NOMO-1 treated with DMSO at 0.1 percent for 48 hours (cell line): ENCODE measurements around the gene PNKD.
"Not testable (repeated sequence)": the region's sequence is repeated elsewhere in the genome, so short reads cannot be mapped to it uniquely, and the experiment has no call there.

Experiments
- DNase-seq: peaks from one replicate; lab custom pipeline; 2025; ENCODE audit not compliant: unreplicated experiment; lab: John Stamatoyannopoulos, UW

PNKD gene

GRCh38 chr2:218314764-218315163, 44.4 kb downstream of the PNKD start:
- not testable (repeated sequence) for DNase-seq

GRCh38 chr2:218315397-218315796, 45.1 kb downstream of the PNKD start:
- no peak for DNase-seq

- no peak for DNase-seq
These were observed 46.9 kb downstream of the PNKD start for GRCh38 chr2:218317303-218317630.

GRCh38 chr2:218317835-218318234, 47.5 kb downstream of the PNKD start:
- DNase-seq: no peak

GRCh38 chr2:218318241-218318640, 47.9 kb downstream of the PNKD start:
- DNase-seq: no peak

GRCh38 chr2:218319813-218320365, 49.6 kb downstream of the PNKD start:
- no peak for DNase-seq

GRCh38 chr2:218320704-218321336, 50.5 kb downstream of the PNKD start:
- peak; percentile 44 for DNase-seq

- peak; percentile 80 for DNase-seq
These were observed 52.6 kb downstream of the PNKD start for GRCh38 chr2:218322768-218323525.

- no peak for DNase-seq
These were observed 53.5 kb downstream of the PNKD start for GRCh38 chr2:218323526-218324472.

- DNase-seq: no peak
These were observed 55.3 kb downstream of the PNKD start for GRCh38 chr2:218325566-218326160.

- no peak for DNase-seq
These were observed 56.0 kb downstream of the PNKD start for GRCh38 chr2:218326315-218326714.

- DNase-seq: no peak
These were observed 57.3 kb downstream of the PNKD start for GRCh38 chr2:218327451-218328210.

GRCh38 chr2:218328294-218328693, 58.0 kb downstream of the PNKD start:
- DNase-seq: no peak

GRCh38 chr2:218329027-218329825, 58.9 kb downstream of the PNKD start:
- no peak for DNase-seq

GRCh38 chr2:218329826-218330593, 59.7 kb downstream of the PNKD start:
- no peak for DNase-seq

- DNase-seq: no peak
These were observed 61.4 kb downstream of the PNKD start for GRCh38 chr2:218331745-218332144.

- DNase-seq: no peak
These were observed 62.0 kb downstream of the PNKD start for GRCh38 chr2:218332288-218332687.

GRCh38 chr2:218332920-218333645, 62.8 kb downstream of the PNKD start:
- DNase-seq: peak; percentile 93
